ENCODE results near the gene C6orf62. TPM values are rescaled to one million over a fixed set of nuclear protein-coding genes. Genes with fewer than 3 reads are reported as not detected.

C6orf62 gene
- total RNA-seq, 2 experiments from 2014 or later = 42.3 to 77.4 TPM

- peaks cover 19% of the 10 kb centered on the region; the same call in 1 of the 2 replicates for H3K9me3 ChIP-seq (ENCODE audit: low read length)
- H2AFZ ChIP-seq (ENCODE audit: low read length) = peak overlapping the region; percentile 99
- POLR2A ChIA-PET = interaction anchor here (0.9 to 1.4 kb wide), 4 partner anchors 13 to 144 kb away, joined by 3 to 5 read pairs (median 4); no protein-coding TSS in a partner anchor
- BruUV-seq (replicated peaks) = TSS peak; percentile 86
- H3K4me1 ChIP-seq (ENCODE audit: insufficient read depth, low read length, poor library complexity, severe bottlenecking) = peaks cover 25% of the 10 kb centered on the region
- H3K79me2 ChIP-seq (ENCODE audit: insufficient read depth, low read depth, low read length) = peaks cover 29% of the 10 kb centered on the region
- H3K4me2 ChIP-seq (ENCODE audit: low read length) = peak overlapping the region; percentile 89
- 0 out of 2 replicates have a peak, but pooled peaks have one; percentile 8 for TF ChIP-seq CTCF (conservative IDR thresholded peaks at IDR 0.05; ENCODE audit: low read length)
- TF ChIP-seq EZH2phosphoT487 (IDR thresholded peaks at IDR 0.05; ENCODE audit: borderline replicate concordance, low read depth, low read length) = no peak
- CTCF ChIA-PET (ENCODE audit: unreplicated experiment) = no interaction called here
- peak; percentile 16 for DNase-seq (ENCODE audit: low spot score)
- peak overlapping the region; percentile 82 for H3K27ac ChIP-seq (ENCODE audit: low read depth, low read length, poor library complexity, severe bottlenecking)
- intact Hi-C loops (cut with micrococcal nuclease; ENCODE audit: unreplicated experiment) = loop anchor here (2.0 kb wide), 2 partner anchors 53 to 145 kb away; no protein-coding TSS in a partner anchor
- peaks cover 32% of the 10 kb centered on the region for H3K36me3 ChIP-seq (ENCODE audit: insufficient read depth, low read length)
- peak overlapping the region; percentile 98 for H3K4me3 ChIP-seq (ENCODE audit: low read depth, low read length, poor library complexity, severe bottlenecking)
- H4K20me1 ChIP-seq (ENCODE audit: insufficient read depth, low read length) = peaks cover 12% of the 10 kb centered on the region; the same call in 1 of the 2 replicates
- H3K9me2 ChIP-seq (ENCODE audit: insufficient read depth, low read length) = no peaks in the 10 kb centered on the region
Observed at GRCh38 chr6:24667378-24667803, 51.6 kb downstream of the C6orf62 start.

- intact Hi-C loops (cut with micrococcal nuclease; ENCODE audit: unreplicated experiment) = loop anchor here (1.0 to 2.0 kb wide), 3 partner anchors 54 to 172 kb away; no protein-coding TSS in a partner anchor
- Histone ChIP-seq H2AFZ (ENCODE audit: low read length) (peak within 1 kb of the TSS; percentile 99), H3K36me3 (ENCODE audit: insufficient read depth, low read length) (peaks cover 38% of the 10 kb centered on the region), H3K9me3 (ENCODE audit: low read length) (peaks cover 17% of the 10 kb centered on the region; the same call in 1 of the 2 replicates), H3K27ac (ENCODE audit: low read depth, low read length, poor library complexity, severe bottlenecking) (peak within 1 kb of the TSS; percentile 82), H3K4me1 (ENCODE audit: insufficient read depth, low read length, poor library complexity, severe bottlenecking) (peaks cover 25% of the 10 kb centered on the region), H3K9me2 (ENCODE audit: insufficient read depth, low read length) (no peaks in the 10 kb centered on the region), H4K20me1 (ENCODE audit: insufficient read depth, low read length) (peaks cover 12% of the 10 kb centered on the region; the same call in 1 of the 2 replicates), H3K4me2 (ENCODE audit: low read length) (peak within 1 kb of the TSS; percentile 89), H3K4me3 (ENCODE audit: low read depth, low read length, poor library complexity, severe bottlenecking) (peak within 1 kb of the TSS; percentile 98), H3K79me2 (ENCODE audit: insufficient read depth, low read depth, low read length) (peaks cover 29% of the 10 kb centered on the region)
- ChIA-PET POLR2A (interaction anchor here (0.9 to 1.4 kb wide), 4 partner anchors 12 to 144 kb away, joined by 3 to 5 read pairs (median 4); no protein-coding TSS in a partner anchor), CTCF (ENCODE audit: unreplicated experiment) (no interaction called here)
- BruUV-seq (replicated peaks) = no TSS peak
- TF ChIP-seq CTCF (conservative IDR thresholded peaks at IDR 0.05; ENCODE audit: low read length) (peak; percentile 70), EZH2phosphoT487 (IDR thresholded peaks at IDR 0.05; ENCODE audit: borderline replicate concordance, low read depth, low read length) (no peak)
- DNase-seq (ENCODE audit: low spot score) = peak; percentile 98
Observed at GRCh38 chr6:24666641-24667377, 52.1 kb downstream of the C6orf62 start, which contains the start of the genes ACOT13 and TDP2. Gene ACOT13, plus strand, starts transcription at chr6:24667077. Its CDS starts 187 bp downstream, at chr6:24667264. Gene TDP2, minus strand, starts transcription at chr6:24666899. Its CDS starts 37 bp downstream, at chr6:24666862.
